MM.1S (cell line): ENCODE data around the gene RTL9.

Experiments used
- DNase-seq: peaks from one replicate; pipeline ENCODE4 v3.0.0-alpha.2; 2015
- H2AFZ ChIP-seq: fragments of 300-600 bp; sonication (generic); 2 replicates; pipeline ENCODE4 v1.6.0; 2016; ENCODE audit warnings: antibody characterized with exemption, low read length
- H3F3A ChIP-seq: fragments of 300-600 bp; sonication (generic); 2 replicates; pipeline ENCODE4 v1.6.1; 2016; ENCODE audit warnings: mild to moderate bottlenecking, antibody characterized with exemption, low read length, moderate library complexity, mixed read lengths; ENCODE audit not compliant: insufficient read depth
- H3K27ac ChIP-seq: fragments of 300-600 bp; sonication (generic); 2 replicates; pipeline ENCODE4 v1.5.1; 2016; ENCODE audit warnings: mild to moderate bottlenecking, low read length
- H3K27me3 ChIP-seq: fragments of 300-600 bp; sonication (generic); replicated peaks from 2 replicates; pipeline ENCODE4 v1.6.0; 2016; ENCODE audit warnings: low read length; ENCODE audit not compliant: insufficient read depth
- H3K36me3 ChIP-seq: fragments of 300-600 bp; sonication (generic); replicated peaks from 2 replicates; pipeline ENCODE4 v1.6.1; 2016; ENCODE audit warnings: mild to moderate bottlenecking, low read length, mixed read lengths; ENCODE audit not compliant: insufficient read depth
- H3K4me1 ChIP-seq: fragments of 300-600 bp; sonication (generic); 2 replicates; pipeline ENCODE4 v1.6.1; 2016; ENCODE audit warnings: low read length, mixed read lengths
- H3K4me2 ChIP-seq: fragments of 300-600 bp; sonication (generic); 2 replicates; pipeline ENCODE4 v1.6.0; 2016; ENCODE audit warnings: low read depth, low read length
- H3K4me3 ChIP-seq: fragments of 300-600 bp; sonication (generic); 2 replicates; pipeline ENCODE4 v1.5.1; 2016; ENCODE audit warnings: low read length, mixed read lengths
- H3K79me2 ChIP-seq: fragments of 300-600 bp; sonication (generic); 2 replicates; pipeline ENCODE4 v1.6.1; 2016; ENCODE audit warnings: mixed run types, low read length, mixed read lengths
- H3K9ac ChIP-seq: fragments of 300-600 bp; sonication (generic); 2 replicates; pipeline ENCODE4 v1.6.1; 2016; ENCODE audit warnings: low read length, mixed read lengths
- H3K9me2 ChIP-seq: fragments of 300-600 bp; sonication (generic); replicated peaks from 2 replicates; pipeline ENCODE4 v1.6.1; 2016; ENCODE audit warnings: mild to moderate bottlenecking, low read length, mixed read lengths; ENCODE audit not compliant: insufficient read depth
- H3K9me3 ChIP-seq: fragments of 300-600 bp; sonication (generic); replicated peaks from 2 replicates; pipeline ENCODE4 v1.6.1; 2016; ENCODE audit warnings: mild to moderate bottlenecking, low read length, mixed read lengths; ENCODE audit not compliant: insufficient read depth
- H4K20me1 ChIP-seq: fragments of 300-600 bp; sonication (generic); 2 replicates; pipeline ENCODE4 v1.6.1; 2016; ENCODE audit warnings: mild to moderate bottlenecking, low read length, moderate library complexity, mixed read lengths; ENCODE audit not compliant: insufficient read depth
- EZH2 ChIP-seq: fragments of 300-600 bp; sonication (generic); optimal IDR thresholded peaks from 2 replicates; pipeline ENCODE3; 2017; ENCODE audit warnings: low read depth, mild to moderate bottlenecking, antibody characterized with exemption, low read length, mixed read lengths
- EZH2phosphoT487 ChIP-seq: fragments of 300-600 bp; sonication (generic); IDR thresholded peaks from 2 replicates; pipeline ENCODE4 v1.6.1; 2018; ENCODE audit warnings: antibody characterized with exemption, low read length
- TF ChIP-seq, protein P1 (sequence below): fragments of 300-600 bp; sonication (generic); IDR thresholded peaks from 2 replicates; pipeline ENCODE4 v1.5.1; 2016; ENCODE audit warnings: antibody characterized with exemption, low read length, mixed read lengths

The RTL9 gene

GRCh38 chrX:110358548-110358947 is at the start of gene RTL9:
Gene RTL9, plus strand, starts transcription at chrX:110358848. Its CDS starts 91,770 bp downstream, at chrX:110450618.
- H3K27me3 ChIP-seq = no peaks in the 10 kb centered on the region
- no peaks in the 10 kb centered on the region for H3F3A ChIP-seq
- H3K27ac ChIP-seq = no peak within 1 kb of the TSS
- H3K4me3 ChIP-seq = no peak within 1 kb of the TSS
- H4K20me1 ChIP-seq = no peaks in the 10 kb centered on the region
- H3K79me2 ChIP-seq = no peaks in the 10 kb centered on the region
- no peaks in the 10 kb centered on the region for H3K9me3 ChIP-seq
- TF ChIP-seq, protein P1, sequence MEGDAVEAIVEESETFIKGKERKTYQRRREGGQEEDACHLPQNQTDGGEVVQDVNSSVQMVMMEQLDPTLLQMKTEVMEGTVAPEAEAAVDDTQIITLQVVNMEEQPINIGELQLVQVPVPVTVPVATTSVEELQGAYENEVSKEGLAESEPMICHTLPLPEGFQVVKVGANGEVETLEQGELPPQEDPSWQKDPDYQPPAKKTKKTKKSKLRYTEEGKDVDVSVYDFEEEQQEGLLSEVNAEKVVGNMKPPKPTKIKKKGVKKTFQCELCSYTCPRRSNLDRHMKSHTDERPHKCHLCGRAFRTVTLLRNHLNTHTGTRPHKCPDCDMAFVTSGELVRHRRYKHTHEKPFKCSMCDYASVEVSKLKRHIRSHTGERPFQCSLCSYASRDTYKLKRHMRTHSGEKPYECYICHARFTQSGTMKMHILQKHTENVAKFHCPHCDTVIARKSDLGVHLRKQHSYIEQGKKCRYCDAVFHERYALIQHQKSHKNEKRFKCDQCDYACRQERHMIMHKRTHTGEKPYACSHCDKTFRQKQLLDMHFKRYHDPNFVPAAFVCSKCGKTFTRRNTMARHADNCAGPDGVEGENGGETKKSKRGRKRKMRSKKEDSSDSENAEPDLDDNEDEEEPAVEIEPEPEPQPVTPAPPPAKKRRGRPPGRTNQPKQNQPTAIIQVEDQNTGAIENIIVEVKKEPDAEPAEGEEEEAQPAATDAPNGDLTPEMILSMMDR = no peak
- no peak for TF ChIP-seq EZH2phosphoT487
- TF ChIP-seq EZH2 = no peak
- no peak for DNase-seq
- no peak within 1 kb of the TSS for H3K4me2 ChIP-seq
- H3K9ac ChIP-seq = no peak within 1 kb of the TSS
- H2AFZ ChIP-seq = no peak within 1 kb of the TSS
- no peaks in the 10 kb centered on the region for H3K4me1 ChIP-seq
- no peaks in the 10 kb centered on the region for H3K36me3 ChIP-seq
- H3K9me2 ChIP-seq = no peaks in the 10 kb centered on the region

DNA sequence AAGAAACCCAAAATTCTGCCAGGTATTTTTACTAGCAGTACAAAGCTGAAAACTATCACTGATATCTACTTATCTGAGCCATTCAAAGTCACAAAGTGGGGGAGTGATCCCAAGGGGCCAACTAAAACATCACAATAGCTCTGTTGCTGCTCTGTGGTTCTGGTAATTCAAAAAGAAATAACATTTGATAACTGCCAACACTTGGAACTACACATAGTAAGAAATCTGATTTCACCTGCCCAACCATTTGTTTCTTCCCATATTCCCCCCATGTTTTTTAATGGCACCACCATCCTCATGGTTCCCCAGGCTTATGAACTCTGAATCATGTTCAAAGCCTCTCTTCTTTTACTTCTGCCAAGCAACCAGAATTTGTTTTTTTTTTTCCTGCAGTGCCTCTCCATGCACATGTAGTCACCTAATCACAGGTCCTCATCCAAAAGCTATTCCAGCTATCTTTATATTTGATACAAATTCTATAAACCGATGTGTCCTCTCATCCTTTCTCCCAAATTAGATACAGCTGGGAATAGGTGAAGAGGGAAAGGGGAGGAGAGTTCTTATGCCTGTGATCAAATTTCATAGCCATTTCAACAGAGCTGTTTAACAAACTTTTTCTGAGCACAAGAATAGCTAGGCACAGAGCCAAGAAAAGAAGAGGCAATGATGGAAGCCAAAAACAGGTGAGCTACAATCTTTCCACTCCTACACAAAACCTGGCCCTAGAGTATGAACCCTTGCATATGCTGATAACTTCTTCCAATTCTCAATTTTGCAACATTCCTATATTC is 48.5 kb upstream of the RTL9 start:
- Histone ChIP-seq H2AFZ (no peak overlapping the region), H4K20me1 (no peaks in the 10 kb centered on the region), H3K27ac (peak overlapping the region; percentile 47; the same call in 1 of the 2 replicates), H3K4me1 (peaks cover 34% of the 10 kb centered on the region), H3K9me3 (no peaks in the 10 kb centered on the region), H3K27me3 (no peaks in the 10 kb centered on the region), H3K4me3 (no peak overlapping the region), H3K36me3 (no peaks in the 10 kb centered on the region), H3K9me2 (no peaks in the 10 kb centered on the region), H3F3A (no peaks in the 10 kb centered on the region), H3K9ac (no peak overlapping the region), H3K79me2 (peaks cover 91% of the 10 kb centered on the region), H3K4me2 (peak overlapping the region; percentile 56)
- TF ChIP-seq EZH2 (no peak), EZH2phosphoT487 (no peak)
- TF ChIP-seq, protein P1 = no peak
- no peak for DNase-seq

DNA sequence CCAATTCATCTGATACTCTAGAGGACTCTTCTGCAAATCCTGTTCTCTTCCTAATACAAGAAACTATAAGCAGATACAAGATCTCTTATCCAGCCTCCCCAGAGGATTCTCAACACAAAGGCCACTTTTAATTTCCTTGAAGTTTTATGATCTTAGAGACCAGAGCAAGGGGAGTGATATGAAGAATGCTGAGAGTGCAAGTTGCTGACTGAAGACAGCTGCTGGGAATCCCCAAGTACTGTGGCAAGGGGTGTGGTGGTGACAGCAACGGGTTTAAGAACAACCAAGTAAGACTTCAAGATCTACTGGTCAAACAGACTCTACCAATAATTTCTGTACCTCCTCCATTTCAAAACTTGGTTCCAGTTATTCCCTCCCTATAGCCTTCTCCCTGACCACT is 47.8 kb upstream of the RTL9 start:
- H3K27me3 ChIP-seq = no peaks in the 10 kb centered on the region

More for the DNA sequence above, 47.8 kb upstream of the RTL9 start:
- Histone ChIP-seq H3K4me3 (no peak overlapping the region), H3K9me2 (no peaks in the 10 kb centered on the region), H4K20me1 (no peaks in the 10 kb centered on the region), H2AFZ (no peak overlapping the region), H3K9me3 (no peaks in the 10 kb centered on the region), H3K79me2 (peaks cover 91% of the 10 kb centered on the region), H3F3A (no peaks in the 10 kb centered on the region), H3K36me3 (no peaks in the 10 kb centered on the region), H3K4me2 (peak overlapping the region; percentile 56), H3K9ac (no peak overlapping the region), H3K4me1 (peaks cover 36% of the 10 kb centered on the region), H3K27ac (peak overlapping the region; percentile 47; the same call in 1 of the 2 replicates)
- peak; percentile 93 for DNase-seq
- TF ChIP-seq EZH2phosphoT487 = no peak
- no peak for TF ChIP-seq EZH2
- TF ChIP-seq, protein P1 = no peak
